ENCODE data around the gene WDR83. TPM values are rescaled to one million over a fixed set of nuclear protein-coding genes. Genes with fewer than 3 reads are reported as not detected.
A peak's percentile ranks its signal among the peaks of the same experiment; 100 is the strongest.

Gene WDR83
- total RNA-seq, 4 donors from 2014 or later = 15.3 to 23.7 (median 19.3) TPM

DNA sequence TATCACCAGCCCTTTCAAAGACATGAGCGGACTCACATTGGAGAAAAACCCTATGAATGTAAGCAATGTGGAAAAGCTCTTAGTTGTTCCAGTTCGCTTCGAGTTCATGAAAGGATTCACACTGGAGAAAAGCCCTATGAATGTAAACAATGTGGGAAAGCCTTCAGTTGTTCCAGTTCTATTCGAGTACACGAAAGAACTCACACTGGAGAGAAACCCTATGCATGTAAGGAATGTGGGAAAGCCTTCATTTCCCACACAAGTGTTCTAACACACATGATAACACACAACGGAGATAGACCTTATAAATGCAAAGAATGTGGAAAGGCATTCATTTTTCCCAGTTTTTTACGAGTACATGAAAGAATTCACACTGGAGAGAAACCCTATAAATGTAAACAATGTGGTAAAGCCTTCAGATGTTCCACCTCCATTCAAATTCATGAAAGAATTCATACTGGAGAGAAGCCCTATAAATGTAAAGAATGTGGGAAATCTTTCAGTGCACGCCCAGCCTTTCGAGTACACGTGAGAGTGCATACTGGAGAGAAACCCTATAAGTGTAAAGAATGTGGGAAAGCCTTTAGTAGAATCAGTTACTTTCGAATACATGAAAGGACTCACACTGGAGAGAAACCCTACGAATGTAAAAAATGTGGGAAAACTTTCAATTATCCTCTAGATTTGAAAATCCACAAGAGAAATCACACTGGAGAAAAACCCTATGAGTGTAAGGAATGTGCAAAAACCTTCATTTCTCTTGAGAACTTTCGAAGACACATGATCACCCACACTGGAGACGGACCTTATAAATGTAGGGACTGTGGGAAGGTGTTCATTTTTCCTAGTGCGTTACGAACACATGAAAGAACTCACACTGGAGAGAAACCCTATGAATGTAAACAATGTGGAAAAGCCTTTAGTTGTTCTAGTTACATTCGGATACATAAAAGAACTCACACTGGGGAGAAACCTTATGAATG lies 38.3 kb upstream of the WDR83 start:
- DNase-seq (ENCODE audit: low spot score in 2 of 2) = no peak
- TF ChIP-seq, protein P1, sequence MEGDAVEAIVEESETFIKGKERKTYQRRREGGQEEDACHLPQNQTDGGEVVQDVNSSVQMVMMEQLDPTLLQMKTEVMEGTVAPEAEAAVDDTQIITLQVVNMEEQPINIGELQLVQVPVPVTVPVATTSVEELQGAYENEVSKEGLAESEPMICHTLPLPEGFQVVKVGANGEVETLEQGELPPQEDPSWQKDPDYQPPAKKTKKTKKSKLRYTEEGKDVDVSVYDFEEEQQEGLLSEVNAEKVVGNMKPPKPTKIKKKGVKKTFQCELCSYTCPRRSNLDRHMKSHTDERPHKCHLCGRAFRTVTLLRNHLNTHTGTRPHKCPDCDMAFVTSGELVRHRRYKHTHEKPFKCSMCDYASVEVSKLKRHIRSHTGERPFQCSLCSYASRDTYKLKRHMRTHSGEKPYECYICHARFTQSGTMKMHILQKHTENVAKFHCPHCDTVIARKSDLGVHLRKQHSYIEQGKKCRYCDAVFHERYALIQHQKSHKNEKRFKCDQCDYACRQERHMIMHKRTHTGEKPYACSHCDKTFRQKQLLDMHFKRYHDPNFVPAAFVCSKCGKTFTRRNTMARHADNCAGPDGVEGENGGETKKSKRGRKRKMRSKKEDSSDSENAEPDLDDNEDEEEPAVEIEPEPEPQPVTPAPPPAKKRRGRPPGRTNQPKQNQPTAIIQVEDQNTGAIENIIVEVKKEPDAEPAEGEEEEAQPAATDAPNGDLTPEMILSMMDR (IDR thresholded peaks at IDR 0.05) = no peak
- TF ChIP-seq POLR2A (IDR thresholded peaks at IDR 0.05) = no peak
- H3K4me3 ChIP-seq (ENCODE audit: low read depth, poor library complexity, severe bottlenecking) = no peak overlapping the region
- WGBS, 2 donors = 97% methylated on average over 17 of the region's 17 CpGs
- intact Hi-C loops (cut with DNase I; ENCODE audit: low total_unique reads) = no loop called here

DNA sequence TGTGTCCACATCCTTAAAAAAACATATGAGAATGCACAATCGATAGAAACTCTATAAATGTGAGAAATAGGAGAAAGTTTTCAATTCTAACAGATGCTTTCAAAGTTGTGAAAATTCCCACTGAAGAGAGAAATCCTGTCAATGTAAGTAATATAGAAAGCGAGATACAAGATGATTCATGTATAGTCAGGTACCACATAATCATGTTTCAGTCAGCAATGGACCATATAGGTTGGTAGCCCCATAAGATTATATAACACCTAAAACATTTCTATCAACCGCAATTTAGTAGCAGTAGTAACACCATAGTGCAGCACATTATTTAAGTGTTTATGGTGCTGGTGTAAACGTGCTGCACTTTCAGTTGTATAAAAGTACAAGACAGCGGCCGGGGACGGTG lies 37.4 kb upstream of the WDR83 start:
- H3K4me3 ChIP-seq (ENCODE audit: low read depth, poor library complexity, severe bottlenecking) = no peak overlapping the region
- intact Hi-C loops (cut with DNase I; ENCODE audit: low total_unique reads) = no loop called here
- 96 to 97% methylated on average over 7 of the region's 7 CpGs for WGBS, 2 donors
- no peak for DNase-seq (ENCODE audit: low spot score in 2 of 2)
- TF ChIP-seq POLR2A (IDR thresholded peaks at IDR 0.05) = no peak
- TF ChIP-seq, protein P1 (IDR thresholded peaks at IDR 0.05) = no peak

DNA sequence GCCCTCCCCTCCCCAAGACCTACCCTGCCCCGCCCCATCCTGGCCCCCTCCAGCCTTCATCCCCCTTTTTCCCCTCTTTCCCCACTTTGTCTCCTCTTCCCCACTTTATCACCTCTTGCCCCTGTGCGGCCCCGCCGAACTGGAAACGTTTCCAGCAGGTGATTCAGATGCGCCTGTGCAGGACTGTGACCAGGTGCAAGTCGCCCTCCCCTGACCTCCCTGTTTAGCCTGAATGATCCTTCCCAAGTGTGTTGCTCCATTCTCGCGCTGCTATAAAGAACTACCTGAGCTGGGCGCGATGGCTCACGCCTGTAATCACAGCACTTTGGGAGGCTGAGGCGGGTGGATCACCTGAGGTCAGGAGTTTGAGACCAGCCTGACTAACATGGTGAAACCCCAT lies 30.0 kb upstream of the WDR83 start:
- intact Hi-C loops (cut with DNase I; ENCODE audit: low total_unique reads) = no loop called here
- no peak for TF ChIP-seq POLR2A (IDR thresholded peaks at IDR 0.05)
- TF ChIP-seq, protein P1 (IDR thresholded peaks at IDR 0.05) = no peak
- DNase-seq (ENCODE audit: low spot score in 2 of 2) = no peak
- WGBS, 2 donors = 75 to 80% methylated on average over 13 of the region's 13 CpGs
- no peak overlapping the region for H3K4me3 ChIP-seq (ENCODE audit: low read depth, poor library complexity, severe bottlenecking)

DNA sequence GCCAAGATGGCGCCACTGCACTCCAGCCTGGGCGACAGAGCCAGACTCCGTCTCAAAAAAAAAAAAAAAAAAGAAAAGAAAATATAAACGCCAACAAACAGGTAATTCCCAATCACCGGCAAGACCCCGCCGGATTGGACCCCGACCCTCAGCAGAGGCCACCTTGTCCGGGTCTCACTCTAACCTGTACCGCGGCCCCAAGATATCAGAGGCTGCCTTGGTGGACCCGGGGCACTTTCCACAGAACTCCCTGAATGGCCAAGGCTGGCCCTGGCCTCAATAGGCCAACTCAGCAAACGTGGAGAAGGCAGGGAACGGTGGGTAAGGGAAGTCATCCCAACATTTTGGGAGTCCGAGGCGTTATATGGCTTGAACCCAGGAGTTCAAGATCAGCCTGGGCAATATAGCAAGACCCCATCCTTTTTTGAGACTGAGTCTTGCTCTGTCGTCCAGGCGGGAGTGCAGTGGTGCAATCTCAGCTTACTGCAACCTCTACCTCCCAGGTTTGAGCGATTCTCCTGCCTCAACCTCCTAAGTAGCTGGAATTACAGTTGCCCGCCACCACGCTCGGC lies 27.9 kb upstream of the WDR83 start:
- intact Hi-C loops (cut with DNase I; ENCODE audit: low total_unique reads) = no loop called here
- no peak for DNase-seq (ENCODE audit: low spot score in 2 of 2)
- no peak overlapping the region for H3K4me3 ChIP-seq (ENCODE audit: low read depth, poor library complexity, severe bottlenecking)
- 94 to 96% methylated on average over 22 of the region's 22 CpGs for WGBS, 2 donors
- TF ChIP-seq POLR2A (IDR thresholded peaks at IDR 0.05) = no peak
- TF ChIP-seq, protein P1 (IDR thresholded peaks at IDR 0.05) = no peak

DNA sequence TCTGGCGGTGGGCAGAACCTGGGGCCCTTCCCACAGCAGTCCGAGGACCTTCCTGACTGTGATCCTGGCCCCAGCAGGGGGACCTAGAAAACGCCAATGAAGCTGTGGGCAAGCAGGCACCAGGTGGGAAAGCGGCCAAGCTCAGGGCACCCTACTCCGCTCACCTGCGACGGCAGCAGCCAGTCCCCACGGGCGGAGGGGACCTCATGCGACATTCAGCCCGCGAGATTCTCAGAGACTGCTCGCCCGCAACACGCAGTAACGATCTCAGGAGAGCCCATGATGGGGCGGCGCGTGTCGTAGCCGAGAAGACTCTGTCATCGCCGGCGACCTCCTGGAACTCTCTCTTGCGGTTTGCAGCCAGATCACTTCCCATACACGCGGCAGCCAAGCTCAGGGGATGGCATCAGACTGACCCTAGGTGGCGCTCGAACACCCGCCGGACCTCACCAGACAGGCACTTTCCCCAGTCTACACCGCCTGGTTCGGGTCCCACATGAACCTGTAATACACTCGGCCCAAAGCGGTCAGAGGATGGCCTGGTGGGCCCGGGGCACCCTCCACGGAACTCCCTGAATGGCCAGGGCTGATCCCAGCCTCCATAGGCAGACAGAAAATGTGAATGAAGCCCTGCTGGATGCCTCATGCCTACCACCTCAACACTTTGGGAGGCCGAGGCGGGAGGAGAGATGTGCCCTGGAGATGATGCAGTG lies 26.6 kb upstream of the WDR83 start:
- TF ChIP-seq, protein P1 (IDR thresholded peaks at IDR 0.05) = peak in 1 of 3 donors; percentile 15
- TF ChIP-seq POLR2A (IDR thresholded peaks at IDR 0.05) = no peak
- peak; percentile 69 to 95 for DNase-seq (ENCODE audit: low spot score in 2 of 2)
- intact Hi-C loops (cut with DNase I; ENCODE audit: low total_unique reads) = no loop called here
- no peak overlapping the region for H3K4me3 ChIP-seq (ENCODE audit: low read depth, poor library complexity, severe bottlenecking)
- WGBS, 2 donors = 11 to 16% methylated on average over 22 to 25 of the region's 39 CpGs

All from lower leg skin (tissue), 4 donors.